Right lobe of liver (tissue), 6 donors: ENCODE measurements around the gene RSPH6A. TPM values are rescaled to one million over a fixed set of nuclear protein-coding genes. Genes with fewer than 3 reads are reported as not detected.
A peak's percentile ranks its signal among the peaks of the same experiment; 100 is the strongest.

Experiments used
- ATAC-seq, 4 donors: fragments of 200-7000 bp; cut with Tn5 transposase; one replicate each; pipeline ENCODE4 v1.9.1; 2020; ENCODE audit warnings: mild to moderate bottlenecking in 4 of 4, moderate library complexity in 4 of 4
- DNase-seq, 3 donors: peaks; one replicate each; pipeline ENCODE4 v3.0.0-alpha.2; 2020
- H3K27ac ChIP-seq, 3 donors: fragments of 200-600 bp; one replicate each; pipeline ENCODE4 v1.8.0; 2022
- H3K27me3 ChIP-seq, 2 donors: fragments of 200-600 bp; one replicate each; pipeline ENCODE4 v1.8.0; 2022
- H3K36me3 ChIP-seq, 4 donors: fragments of 200-600 bp; sonication (generic) in 1 of 4; one replicate each; pipeline versions ENCODE4 v1.5.1 to v1.8.0; 2017 to 2022; ENCODE audit warnings: control low read depth in 1 of 4
- H3K4me1 ChIP-seq, 4 donors: fragments of 200-600 bp; sonication (generic) in 1 of 4; one replicate each; pipeline versions ENCODE4 v1.5.1 to v1.8.0; 2017 to 2022; ENCODE audit warnings: control low read depth in 1 of 4
- H3K4me3 ChIP-seq, 3 donors: fragments of 200-600 bp; one replicate each; pipeline ENCODE4 v1.8.0; 2022
- H3K9me3 ChIP-seq, 4 donors: fragments of 200-600 bp; sonication (generic) in 1 of 4; one replicate each; pipeline versions ENCODE4 v1.5.1 to v1.8.0; 2017 to 2022; ENCODE audit warnings: control low read depth in 1 of 4
- POLR2A ChIP-seq: fragments of 450-650 bp; IDR thresholded peaks from one replicate; pipeline ENCODE4 v1.6.1; 2017; ENCODE audit warnings: antibody characterized with exemption, mild to moderate bottlenecking
- WGBS: methylation state at CpG from one replicate; pipeline ENCODE4 v1.1.6; 2018; ENCODE audit warnings: low coverage, low lambda C conversion rate; ENCODE audit not compliant: insufficient coverage; ENCODE audit errors: missing lambda C conversion rate; 5-methylcytosine and 5-hydroxymethylcytosine counted together
- intact Hi-C, 2 donors: fragments of 100-400 bp; cut with DNase I; formaldehyde crosslinking; loops; one replicate each; pipeline versions ENCODE4 v1.11.2 to v1.14.1; 2022
- total RNA-seq, 6 experiments: library from RNA; depleted of rRNA in 2 of 6; stranded (reverse); fragments of >200 nt in 2 of 6; fragmentation: NEBNext Ultra II Directional in 3 of 6; extraction: Animal tissue kit (Norgen Biotek cat#: 25700) in 3 of 6; gene quantifications; one replicate each; pipeline versions ENCODE4 v1.1.0 to v1.2.4, GENCODE V29; 2016 to 2023
- TF ChIP-seq, protein P1 (sequence below), 4 donors: fragments of 200-600 bp in 3 of 4; fragments of 450-650 bp in 1 of 4; IDR thresholded peaks; one replicate each; pipeline versions ENCODE4 v1.5.1 to v1.8.0; 2016 to 2022; ENCODE audit warnings: antibody characterized with exemption in 4 of 4, mild to moderate bottlenecking in 2 of 4
- donor health status: DM: no; HTN: yes; CAD: no.
- donor health status: DM: no; HTN: no; CAD: no.
- donor health status: DM: no; HTN: no; CAD: no.
- donor health status: DM: no; HTN: yes; CAD: no.
- donor health status: DM: no; HTN: yes; CAD: no.

RSPH6A gene
- total RNA-seq, 6 experiments from 2014 or later, result not detected

DNA sequence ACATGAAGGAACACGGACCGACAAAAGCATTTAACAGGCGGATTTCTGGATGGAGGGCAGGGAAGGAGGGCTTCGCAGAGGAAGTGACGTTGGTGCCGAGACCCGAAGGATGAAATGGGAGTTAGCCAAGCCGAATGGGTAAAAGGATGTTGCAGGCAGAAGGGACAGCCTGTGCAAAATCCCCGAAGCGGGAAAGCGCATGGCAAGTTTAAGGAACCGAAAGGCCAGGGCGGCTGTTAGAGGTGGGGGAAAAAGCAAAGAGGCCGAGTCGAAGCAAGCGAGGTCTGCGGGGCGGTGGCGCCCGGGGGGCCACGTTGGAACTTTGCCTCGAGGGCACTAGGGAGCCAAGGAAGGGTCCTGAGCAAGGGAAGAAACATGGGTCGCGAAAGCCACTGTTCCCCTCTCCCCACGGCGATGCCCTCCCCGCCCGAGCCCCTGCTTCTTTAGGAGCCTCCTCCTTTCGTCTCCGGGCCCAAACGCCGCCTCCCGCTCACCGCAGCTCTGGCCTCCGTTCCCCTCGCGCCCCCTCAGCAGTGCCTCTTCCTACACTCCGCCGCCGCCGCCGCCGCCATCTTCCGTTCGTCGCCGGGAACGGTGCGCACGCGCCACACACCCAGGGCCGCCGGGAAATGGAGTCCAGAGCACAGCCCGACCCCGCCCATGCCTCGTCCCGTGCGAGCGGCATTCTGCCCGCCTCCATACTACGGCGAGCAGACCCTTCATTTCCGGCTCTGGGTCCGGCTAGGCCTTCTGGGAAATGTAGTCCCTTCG is 47.6 kb upstream of the RSPH6A start, which contains the start of gene SYMPK:
SYMPK (minus strand) TSS at position 584 of the 771 bp plus-strand sequence. CDS start 8,652 bp downstream, outside the sequence.
- intact Hi-C loops, result no loop called here
- H3K27ac ChIP-seq, result peak within 1 kb of the TSS; percentile 75 to 88 (median 84)
- peaks cover 0 to 37% (median 12%) of the 10 kb centered on the region in 4 donors for H3K4me1 ChIP-seq
- no peaks in the 10 kb centered on the region for H3K27me3 ChIP-seq
- peak; percentile 99 for DNase-seq
- TF ChIP-seq, protein P1, sequence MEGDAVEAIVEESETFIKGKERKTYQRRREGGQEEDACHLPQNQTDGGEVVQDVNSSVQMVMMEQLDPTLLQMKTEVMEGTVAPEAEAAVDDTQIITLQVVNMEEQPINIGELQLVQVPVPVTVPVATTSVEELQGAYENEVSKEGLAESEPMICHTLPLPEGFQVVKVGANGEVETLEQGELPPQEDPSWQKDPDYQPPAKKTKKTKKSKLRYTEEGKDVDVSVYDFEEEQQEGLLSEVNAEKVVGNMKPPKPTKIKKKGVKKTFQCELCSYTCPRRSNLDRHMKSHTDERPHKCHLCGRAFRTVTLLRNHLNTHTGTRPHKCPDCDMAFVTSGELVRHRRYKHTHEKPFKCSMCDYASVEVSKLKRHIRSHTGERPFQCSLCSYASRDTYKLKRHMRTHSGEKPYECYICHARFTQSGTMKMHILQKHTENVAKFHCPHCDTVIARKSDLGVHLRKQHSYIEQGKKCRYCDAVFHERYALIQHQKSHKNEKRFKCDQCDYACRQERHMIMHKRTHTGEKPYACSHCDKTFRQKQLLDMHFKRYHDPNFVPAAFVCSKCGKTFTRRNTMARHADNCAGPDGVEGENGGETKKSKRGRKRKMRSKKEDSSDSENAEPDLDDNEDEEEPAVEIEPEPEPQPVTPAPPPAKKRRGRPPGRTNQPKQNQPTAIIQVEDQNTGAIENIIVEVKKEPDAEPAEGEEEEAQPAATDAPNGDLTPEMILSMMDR (IDR thresholded peaks at IDR 0.05), result peak in 1 of 4 donors; percentile 4
- TF ChIP-seq POLR2A, result peak; percentile 58
- under 1% methylated on average over 32 of the region's 65 CpGs for WGBS
- H3K36me3 ChIP-seq, result peaks cover 0 to 14% (median 1%) of the 10 kb centered on the region in 4 donors
- no peaks in the 10 kb centered on the region for H3K9me3 ChIP-seq
- peak; percentile 88 to 94 (median 89) for ATAC-seq
- peak within 1 kb of the TSS; percentile 82 to 98 (median 92) for H3K4me3 ChIP-seq

DNA sequence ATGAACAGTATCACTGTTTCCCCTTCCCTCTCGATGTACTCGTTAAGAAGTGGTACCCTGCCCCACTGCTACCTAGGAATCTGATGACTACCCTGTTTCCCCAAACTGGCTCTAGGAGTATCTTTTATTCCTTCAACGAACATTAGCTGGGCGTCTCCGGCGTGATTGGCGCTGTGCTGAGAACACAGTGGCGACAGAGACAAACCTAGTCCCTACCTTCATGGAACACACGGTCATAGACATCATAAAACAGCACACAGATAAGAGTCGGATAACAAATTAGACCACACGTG is 47.1 kb upstream of the RSPH6A start:
- DNase-seq (no peak), ATAC-seq (no peak)
- intact Hi-C loops, result no loop called here
- no peak for TF ChIP-seq POLR2A
- TF ChIP-seq, protein P1 (IDR thresholded peaks at IDR 0.05), result no peak
- no peaks in the 10 kb centered on the region for H3K9me3 ChIP-seq
- WGBS, result under 1% methylated on average over 11 of the region's 11 CpGs
- peaks cover 0 to 14% (median 1%) of the 10 kb centered on the region in 4 donors for H3K36me3 ChIP-seq
- peak overlapping the region; percentile 82 to 98 (median 92) for H3K4me3 ChIP-seq
- H3K4me1 ChIP-seq, result peaks cover 0 to 37% (median 12%) of the 10 kb centered on the region in 4 donors
- peak overlapping the region; percentile 18 to 88 (median 84) for H3K27ac ChIP-seq
- H3K27me3 ChIP-seq, result no peaks in the 10 kb centered on the region

DNA sequence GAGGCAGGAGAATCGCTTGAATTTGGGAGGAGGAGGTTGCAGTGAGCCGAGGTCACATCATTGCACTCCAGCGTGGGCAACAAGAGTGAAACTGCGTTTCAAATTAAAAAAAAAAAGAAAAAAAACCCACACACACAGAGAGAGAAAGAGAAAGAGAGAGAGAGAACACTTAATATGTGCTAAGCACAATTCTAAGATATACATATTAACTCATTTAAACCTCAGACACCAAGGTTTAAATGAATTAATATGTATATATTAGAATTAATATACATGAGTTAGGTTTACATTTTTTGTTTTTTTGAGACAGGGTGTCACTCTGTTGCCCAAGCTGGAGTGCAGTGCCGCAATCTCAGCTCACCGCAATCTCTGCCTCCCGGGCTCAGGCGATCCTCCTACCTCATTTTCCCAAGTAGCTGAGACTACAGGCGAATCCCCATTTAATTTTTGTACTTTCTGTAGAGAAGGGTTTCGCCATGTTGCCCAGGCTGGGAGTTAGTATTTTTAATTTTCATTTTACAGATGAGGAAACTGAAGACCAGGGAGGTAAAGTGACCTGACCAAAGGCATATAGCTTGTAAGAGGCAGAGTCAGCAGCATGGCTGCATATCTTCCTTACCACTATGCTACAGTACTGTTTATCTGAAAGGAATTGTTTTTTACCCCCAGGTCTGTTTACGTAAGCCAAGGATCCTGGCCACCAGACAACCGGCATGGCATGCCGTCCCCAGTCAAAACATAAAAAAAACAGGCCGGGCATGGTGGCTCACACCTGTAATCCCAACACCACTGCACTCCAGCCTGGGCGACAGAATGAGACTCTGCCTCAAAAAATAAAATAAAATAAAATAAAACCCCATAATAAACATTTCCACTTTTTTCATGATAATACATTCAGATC is 45.5 kb upstream of the RSPH6A start:
- peaks cover 0 to 27% (median 9%) of the 10 kb centered on the region in 4 donors for H3K4me1 ChIP-seq
- H3K4me3 ChIP-seq, result no peak overlapping the region
- intact Hi-C loops, result no loop called here
- H3K36me3 ChIP-seq, result peaks cover 0 to 19% (median 1%) of the 10 kb centered on the region in 4 donors
- peak overlapping the region in 2 of 3 donors; percentile 15 to 41 for H3K27ac ChIP-seq
- ATAC-seq (no peak), DNase-seq (no peak)
- no peak for TF ChIP-seq POLR2A
- TF ChIP-seq, protein P1 (IDR thresholded peaks at IDR 0.05), result no peak
- H3K9me3 ChIP-seq, result no peaks in the 10 kb centered on the region
- WGBS, result 83% methylated on average over 13 of the region's 15 CpGs
- H3K27me3 ChIP-seq, result no peaks in the 10 kb centered on the region

DNA sequence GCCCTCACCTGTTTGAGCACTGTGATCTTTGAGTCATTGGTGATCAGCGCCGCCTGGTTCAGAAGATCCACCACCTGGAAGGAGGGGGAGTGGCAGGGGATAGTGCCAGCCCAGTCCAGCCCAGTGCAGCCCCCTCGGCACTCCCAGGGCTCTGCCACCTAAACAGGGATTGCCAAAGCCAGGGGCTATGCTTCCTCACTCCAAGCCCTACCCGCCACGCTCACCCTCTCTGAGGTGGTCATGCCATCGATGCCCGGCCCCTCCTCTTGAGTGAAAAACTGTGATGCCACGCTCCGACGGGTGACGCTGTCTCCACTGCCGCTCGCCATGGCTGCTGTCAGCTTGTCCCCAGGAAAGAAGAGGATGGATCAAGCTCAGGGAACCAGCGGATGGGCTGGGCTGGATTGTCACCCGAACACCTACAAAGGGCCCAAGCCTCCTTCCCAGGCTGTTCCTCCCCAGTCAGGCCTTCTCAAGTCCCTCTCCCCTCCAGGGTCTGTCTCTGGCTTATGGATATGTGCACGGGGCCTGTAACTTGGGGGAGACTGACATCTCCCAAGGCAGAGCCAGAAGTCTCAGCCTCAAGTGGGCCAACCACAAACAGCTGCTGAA is 39.2 kb upstream of the RSPH6A start:
- no peak overlapping the region for H3K27ac ChIP-seq
- peak in 1 of 4 donors; percentile 37 for ATAC-seq

More for the DNA sequence above, 39.2 kb upstream of the RSPH6A start:
- Histone ChIP-seq H3K4me3 (no peak overlapping the region), H3K36me3 (peaks cover 0 to 64% (median 17%) of the 10 kb centered on the region in 4 donors), H3K27me3 (no peaks in the 10 kb centered on the region), H3K9me3 (no peaks in the 10 kb centered on the region), H3K4me1 (peaks cover 0 to 1% (median 0%) of the 10 kb centered on the region in 4 donors)
- peak in 1 of 3 donors; percentile 46 for DNase-seq
- TF ChIP-seq POLR2A, result no peak
- TF ChIP-seq, protein P1 (IDR thresholded peaks at IDR 0.05), result no peak
- WGBS, result no CpG with 5 or more reads among the region's 16 CpGs
- intact Hi-C loops, result no loop called here
